Endometrium (tissue), 2 donors: ENCODE results near the gene EVX2.
A peak's percentile ranks its signal among the peaks of the same experiment; 100 is the strongest.

Experiments
- FAIRE-seq: peaks from 2 replicates; lab custom pipeline; 2012; peaks lifted over from hg19 to GRCh38; lab: Jason Lieb, UNC
- donor health status: control.
- donor health status: control.

The EVX2 gene

GRCh38 chr2:176083796-176084261, at the start of gene EVX2:
Gene EVX2, minus strand, starts transcription at chr2:176083962. Its CDS starts 186 bp downstream, at chr2:176083776.
- no peak for FAIRE-seq

- no peak for FAIRE-seq
Observed at GRCh38 chr2:176133389-176133788, 49.6 kb upstream of the EVX2 start.

GRCh38 chr2:176132205-176133171, 48.7 kb upstream of the EVX2 start:
- FAIRE-seq: no peak

GRCh38 chr2:176131848-176132158, 48.0 kb upstream of the EVX2 start:
- FAIRE-seq: peak; percentile 82

- FAIRE-seq: no peak
Observed at GRCh38 chr2:176130957-176131847, 47.4 kb upstream of the EVX2 start.

GRCh38 chr2:176130147-176130956, 46.6 kb upstream of the EVX2 start:
- FAIRE-seq: no peak

- no peak for FAIRE-seq
Observed at GRCh38 chr2:176129813-176130146, 46.0 kb upstream of the EVX2 start.

GRCh38 chr2:176128982-176129796, 45.4 kb upstream of the EVX2 start, which contains the start of gene HOXD8:
Gene HOXD8, plus strand, starts transcription at chr2:176129705. Its CDS starts 662 bp downstream, at chr2:176130367.
- no peak for FAIRE-seq

- FAIRE-seq: no peak
Observed at GRCh38 chr2:176128172-176128981, 44.6 kb upstream of the EVX2 start.

GRCh38 chr2:176127774-176128072, 44.0 kb upstream of the EVX2 start:
- no peak for FAIRE-seq

- peak; percentile 88 for FAIRE-seq
Observed at GRCh38 chr2:176126929-176127773, 43.4 kb upstream of the EVX2 start.

GRCh38 chr2:176125772-176126054, 42.0 kb upstream of the EVX2 start:
- no peak for FAIRE-seq

- no peak for FAIRE-seq
Observed at GRCh38 chr2:176124947-176125771, 41.4 kb upstream of the EVX2 start.

- no peak for FAIRE-seq
Observed at GRCh38 chr2:176124110-176124946, 40.6 kb upstream of the EVX2 start.

GRCh38 chr2:176123411-176124109, 39.8 kb upstream of the EVX2 start:
- FAIRE-seq: no peak

- FAIRE-seq: no peak
Observed at GRCh38 chr2:176122683-176123410, 39.1 kb upstream of the EVX2 start, which contains the start of gene HOXD9. Gene HOXD9, plus strand, starts transcription at chr2:176122719. Its CDS starts 50 bp downstream, at chr2:176122769.
